Femur (tissue), 1 donor: ENCODE measurements around the gene SLC35G3.
A peak's percentile ranks its signal among the peaks of the same experiment; 100 is the strongest.
"Not testable (repeated sequence)": the region's sequence is repeated elsewhere in the genome, so short reads cannot be mapped to it uniquely, and the experiment has no call there.

ENCODE experiments used
- DNase-seq: peaks from one replicate; pipeline ENCODE4 v3.0.0-alpha.2; 2017

SLC35G3 gene

GRCh38 chr17:35194001-35194400 is at the start of gene SLC35G3:
Gene SLC35G3 (minus strand): TSS chr17:35194393. CDS start chr17:35194307, 86 bp downstream.
- DNase-seq, result not testable (repeated sequence)

GRCh38 chr17:35243561-35244340 is 49.6 kb upstream of the SLC35G3 start:
- DNase-seq, result peak; percentile 58

DNA sequence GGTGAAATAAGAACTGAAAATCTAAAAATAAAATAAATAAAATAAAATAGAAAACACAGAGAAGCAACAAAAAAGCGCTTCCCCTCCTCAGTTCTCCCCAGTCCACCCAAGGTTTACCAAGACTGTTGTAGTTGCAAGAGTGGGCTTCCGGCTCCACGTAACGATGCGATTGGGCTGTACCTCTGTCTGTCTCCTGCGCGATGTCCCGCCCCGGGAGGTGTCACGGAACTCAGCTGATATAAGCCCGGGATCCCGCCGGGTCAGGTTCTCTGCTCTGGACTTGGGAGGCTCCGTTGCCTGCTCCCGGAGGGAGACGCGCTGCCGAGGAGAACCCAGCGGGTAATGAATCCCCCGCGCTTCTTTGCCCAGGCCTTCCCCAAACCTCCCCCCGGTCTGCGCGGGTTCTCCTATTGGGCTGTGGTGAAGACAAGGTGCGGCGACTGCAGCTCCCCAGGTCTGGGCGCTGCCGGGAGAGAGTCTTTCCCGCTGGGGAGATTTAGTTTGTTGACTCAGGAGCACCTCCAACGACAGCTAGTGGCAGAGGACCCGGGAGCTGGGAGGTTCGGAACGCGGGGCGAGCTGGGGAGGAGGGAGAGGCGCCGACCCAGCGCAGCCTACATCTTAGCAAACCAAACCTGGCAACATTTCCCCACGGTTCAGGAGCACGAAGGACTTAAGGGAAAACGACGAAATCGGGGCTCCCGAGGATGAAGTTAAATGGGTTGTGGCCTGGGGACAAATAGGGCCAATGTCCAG is 48.8 kb upstream of the SLC35G3 start, which contains the start of gene SLFN5:
TSS of gene SLFN5 (plus strand) at position 268 of the 756 bp plus-strand sequence. CDS start 15,619 bp downstream, outside the sequence.
- DNase-seq, result peak; percentile 94

DNA sequence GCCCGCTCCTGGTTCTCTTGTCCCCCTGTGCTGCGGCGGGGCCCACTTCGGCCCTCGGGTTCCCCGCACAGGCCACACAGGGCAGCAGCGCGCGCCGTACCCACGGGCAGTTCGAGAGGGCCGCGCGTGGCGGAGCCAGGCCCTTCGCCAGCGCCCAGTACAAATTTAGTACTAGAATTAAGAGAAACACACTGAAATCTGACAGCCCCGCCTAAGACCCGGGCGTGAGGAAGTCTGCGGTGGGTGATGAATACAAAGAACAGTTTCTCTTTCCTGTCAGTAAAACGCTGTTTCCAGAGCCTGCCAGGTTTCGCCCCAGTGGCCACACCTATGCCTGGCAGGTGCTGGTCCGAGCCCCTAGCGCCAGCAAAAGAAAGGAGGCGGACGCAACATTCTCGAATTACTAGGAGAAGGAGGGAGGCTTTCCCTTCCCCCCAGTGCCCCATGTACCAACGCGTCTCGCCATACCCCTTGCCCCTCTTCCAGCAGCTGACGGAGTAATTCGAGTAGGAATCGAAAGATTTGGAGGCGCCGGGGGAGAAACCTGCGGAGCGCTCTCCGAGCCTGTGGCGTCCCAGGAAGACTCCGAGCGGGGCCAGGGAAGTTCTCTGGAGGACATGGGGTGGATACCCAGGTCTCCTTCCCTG is 48.1 kb upstream of the SLC35G3 start:
- peak; percentile 59 for DNase-seq

GRCh38 chr17:35241520-35241919 is 47.3 kb upstream of the SLC35G3 start:
- no peak for DNase-seq

GRCh38 chr17:35240861-35241260 is 46.7 kb upstream of the SLC35G3 start:
- DNase-seq, result no peak

GRCh38 chr17:35239823-35240222 is 45.6 kb upstream of the SLC35G3 start:
- no peak for DNase-seq

DNA sequence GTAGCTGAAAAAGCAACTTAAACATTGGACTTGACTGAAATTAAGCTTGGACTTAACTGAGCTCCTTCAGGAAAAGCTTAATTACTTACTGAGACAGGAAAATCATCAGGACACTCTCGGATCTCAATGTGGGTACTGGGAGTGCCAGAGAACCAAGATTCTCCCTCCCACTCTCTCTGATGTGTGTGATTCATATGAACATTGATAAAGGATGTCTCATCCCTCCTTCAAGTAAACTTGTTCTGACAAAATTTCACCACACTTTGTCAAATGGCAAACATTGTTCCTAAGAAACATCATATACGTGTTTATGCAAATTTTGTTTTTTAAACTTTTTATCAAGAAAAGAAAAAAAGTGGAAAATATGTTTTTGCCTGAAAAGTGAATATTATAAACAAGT is 44.6 kb upstream of the SLC35G3 start:
- no peak for DNase-seq

DNA sequence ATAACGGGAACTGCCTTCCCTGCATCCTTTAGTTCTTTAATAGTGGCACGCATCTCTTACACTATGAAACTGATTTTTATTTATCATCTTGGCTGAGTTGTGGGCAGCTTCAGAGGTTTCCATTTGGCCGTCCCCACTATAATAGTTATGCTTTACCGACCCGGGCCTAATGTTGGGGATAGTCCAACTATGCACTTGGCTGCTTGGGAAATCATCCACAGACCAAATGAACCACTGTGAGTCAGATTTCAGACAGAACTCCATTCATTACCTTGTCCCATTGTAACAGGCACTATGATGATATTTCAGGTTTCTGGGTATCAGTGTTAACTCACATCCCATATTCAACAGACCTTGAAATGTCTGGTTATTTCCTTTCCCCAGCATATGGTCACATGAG is 42.6 kb upstream of the SLC35G3 start:
- DNase-seq, result no peak

DNA sequence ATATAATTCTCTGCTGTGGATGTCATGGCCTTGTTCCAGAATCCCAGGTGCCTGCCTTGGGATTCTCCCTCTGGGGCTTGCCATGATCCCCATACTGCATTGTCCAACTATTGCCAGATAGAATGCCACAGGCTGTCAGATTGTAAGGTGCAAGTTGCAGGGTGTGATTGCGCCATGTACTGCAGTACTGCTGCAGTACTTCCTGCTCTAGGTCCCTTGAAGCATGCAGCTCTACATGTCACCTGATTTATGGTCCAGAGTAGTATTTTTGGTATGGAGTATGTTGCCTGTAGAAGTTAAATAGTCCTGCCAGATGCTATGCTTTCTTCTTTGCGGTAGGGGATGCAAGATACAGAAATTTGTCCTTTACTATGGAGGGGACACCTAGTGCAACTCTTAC is 41.7 kb upstream of the SLC35G3 start:
- DNase-seq, result no peak

GRCh38 chr17:35235289-35235688 is 41.1 kb upstream of the SLC35G3 start:
- no peak for DNase-seq

GRCh38 chr17:35234315-35234714 is 40.1 kb upstream of the SLC35G3 start:
- not testable (repeated sequence) for DNase-seq

DNA sequence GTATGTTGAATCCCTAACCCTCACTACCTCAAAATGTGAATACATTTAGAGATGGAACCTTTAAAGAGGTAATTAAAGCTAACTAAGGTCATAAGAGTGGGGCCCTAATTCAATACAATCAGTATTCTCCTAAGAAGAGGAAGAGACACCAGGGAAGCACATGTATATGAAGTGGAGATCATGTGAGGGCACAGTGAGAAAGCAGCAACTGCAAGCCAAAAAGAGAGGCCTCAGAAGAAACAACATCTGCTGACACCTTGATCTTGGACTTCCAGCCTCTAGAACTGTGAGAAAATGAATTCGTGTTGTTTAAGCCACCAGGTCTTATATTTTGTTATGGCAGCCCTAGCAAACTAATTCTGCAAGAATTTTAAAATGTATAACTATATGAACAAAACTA is 35.4 kb upstream of the SLC35G3 start:
- no peak for DNase-seq

GRCh38 chr17:35227546-35227945 is 33.4 kb upstream of the SLC35G3 start:
- DNase-seq, result no peak

GRCh38 chr17:35224436-35224835 is 30.2 kb upstream of the SLC35G3 start:
- DNase-seq, result no peak

DNA sequence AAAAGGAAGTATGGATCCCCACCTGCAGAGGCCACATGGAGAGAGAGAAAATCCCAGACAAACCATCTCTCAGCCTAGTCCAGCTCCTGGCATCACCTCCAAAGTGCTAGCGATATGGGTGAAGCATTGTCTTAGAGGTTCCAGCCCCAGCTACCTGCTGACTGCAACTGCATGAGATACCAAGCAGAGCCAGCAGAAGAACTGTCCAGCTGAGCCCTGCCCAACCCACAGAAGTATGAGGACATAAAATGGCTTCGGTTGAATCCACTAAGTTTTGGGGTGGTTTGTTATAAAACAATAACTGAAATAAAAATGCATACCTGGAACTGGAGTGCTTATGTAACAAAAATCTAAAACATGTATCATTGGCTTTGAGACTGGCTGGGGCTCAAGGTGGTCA is 28.3 kb upstream of the SLC35G3 start:
- DNase-seq, result no peak

GRCh38 chr17:35218915-35219314 is 24.7 kb upstream of the SLC35G3 start:
- no peak for DNase-seq

DNA sequence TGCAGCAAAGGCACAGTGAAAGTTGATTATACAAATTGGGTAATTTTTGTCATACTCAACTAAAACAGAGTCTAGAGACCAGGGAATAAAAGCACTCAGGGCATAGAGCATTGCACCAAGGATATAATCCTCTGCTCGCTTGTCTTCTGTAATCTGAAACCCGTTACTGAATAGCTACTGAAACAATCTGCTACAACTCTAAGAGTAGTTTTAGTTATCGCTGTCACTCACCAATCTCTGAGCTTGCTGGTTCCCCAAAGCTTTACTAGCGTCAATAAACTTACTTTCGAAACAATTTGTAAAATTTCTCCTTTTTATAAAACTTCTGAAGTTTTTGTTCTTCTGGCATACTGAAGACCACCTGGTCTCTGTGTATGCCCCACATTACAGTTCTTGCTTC is 22.9 kb upstream of the SLC35G3 start:
- DNase-seq, result no peak

- DNase-seq, result no peak
Measured at GRCh38 chr17:35214631-35215273, 20.6 kb upstream of the SLC35G3 start.

GRCh38 chr17:35214192-35214591 is 20.0 kb upstream of the SLC35G3 start:
- DNase-seq, result no peak

DNA sequence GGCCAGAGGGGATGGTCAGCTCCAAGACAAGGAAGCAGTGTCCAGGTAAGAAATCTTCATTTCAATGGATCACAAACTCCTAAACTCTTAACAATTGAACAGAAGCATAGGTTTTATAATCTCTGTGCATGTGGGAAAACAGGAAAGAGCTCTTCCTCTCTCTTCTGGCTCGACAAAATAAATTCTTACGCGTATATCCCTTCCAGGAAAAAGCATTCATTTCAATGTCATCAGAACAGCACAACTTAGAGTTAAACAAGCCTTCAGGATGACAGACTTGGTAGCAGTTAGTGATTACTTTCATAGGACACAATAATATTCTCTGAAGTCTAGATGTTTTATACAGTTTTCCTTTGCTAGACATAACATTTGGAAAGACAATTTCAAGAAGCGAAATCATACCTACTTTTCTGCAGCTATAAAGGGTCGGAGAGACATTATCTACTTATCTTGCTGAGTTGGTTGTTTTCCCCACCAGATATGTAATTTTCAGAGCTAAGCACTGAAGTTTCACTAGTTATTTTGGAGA is 19.3 kb upstream of the SLC35G3 start:
- no peak for DNase-seq

DNA sequence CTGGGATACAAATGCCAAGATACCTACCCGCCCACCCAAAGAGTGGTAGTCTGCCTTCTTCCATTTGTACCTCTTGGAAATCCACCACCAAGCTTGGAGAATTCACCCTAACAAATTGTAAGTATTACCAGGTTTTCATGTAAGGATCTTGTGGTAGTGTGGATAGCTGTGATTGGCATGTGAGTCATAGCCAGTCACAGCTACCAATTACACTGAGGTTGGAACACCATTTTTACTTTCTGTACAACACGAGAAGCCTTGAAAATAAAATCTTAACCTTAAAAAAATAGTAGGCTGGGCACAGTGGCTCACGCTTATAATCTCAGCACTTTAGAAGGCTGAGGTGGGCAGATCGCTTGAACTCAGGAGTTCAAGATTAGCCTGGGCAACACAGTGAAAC is 18.5 kb upstream of the SLC35G3 start:
- no peak for DNase-seq

DNA sequence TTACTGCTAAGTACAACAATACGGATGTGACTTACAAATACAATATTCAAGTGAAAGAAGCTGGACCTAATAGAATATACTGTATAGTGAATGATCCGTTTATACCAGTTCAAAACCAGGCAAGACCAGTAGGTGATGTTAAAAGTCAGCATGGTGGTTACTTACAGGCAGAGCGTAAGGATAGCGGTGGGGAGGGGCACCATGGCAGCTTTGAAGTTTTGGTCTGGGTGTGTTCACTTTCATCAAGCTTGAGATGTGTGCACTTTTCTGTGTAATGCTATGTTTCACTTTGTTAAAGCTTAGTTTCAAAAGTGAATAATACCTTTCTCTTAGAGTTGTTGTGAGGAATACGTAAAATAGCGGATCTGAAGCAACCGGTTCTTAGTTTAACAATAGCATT is 16.5 kb upstream of the SLC35G3 start:
- no peak for DNase-seq
